Stimulated activated CD4-positive, alpha-beta T cell treated with anti-CD3 and anti-CD28 coated beads, Interleukin-12 subunit alpha, Interleukin-12 subunit beta, amount 100 ng/mL, for 48 hours (primary cell): ENCODE results near the gene CABP2.
A peak's percentile ranks its signal among the peaks of the same experiment; 100 is the strongest.

Experiments used
- DNase-seq, 3 donors: peaks; one replicate each; pipeline ENCODE4 v3.0.0-alpha.2; 2020; ENCODE audit warnings: low read depth in 2 of 3, low spot score in 1 of 3

The CABP2 gene

DNA sequence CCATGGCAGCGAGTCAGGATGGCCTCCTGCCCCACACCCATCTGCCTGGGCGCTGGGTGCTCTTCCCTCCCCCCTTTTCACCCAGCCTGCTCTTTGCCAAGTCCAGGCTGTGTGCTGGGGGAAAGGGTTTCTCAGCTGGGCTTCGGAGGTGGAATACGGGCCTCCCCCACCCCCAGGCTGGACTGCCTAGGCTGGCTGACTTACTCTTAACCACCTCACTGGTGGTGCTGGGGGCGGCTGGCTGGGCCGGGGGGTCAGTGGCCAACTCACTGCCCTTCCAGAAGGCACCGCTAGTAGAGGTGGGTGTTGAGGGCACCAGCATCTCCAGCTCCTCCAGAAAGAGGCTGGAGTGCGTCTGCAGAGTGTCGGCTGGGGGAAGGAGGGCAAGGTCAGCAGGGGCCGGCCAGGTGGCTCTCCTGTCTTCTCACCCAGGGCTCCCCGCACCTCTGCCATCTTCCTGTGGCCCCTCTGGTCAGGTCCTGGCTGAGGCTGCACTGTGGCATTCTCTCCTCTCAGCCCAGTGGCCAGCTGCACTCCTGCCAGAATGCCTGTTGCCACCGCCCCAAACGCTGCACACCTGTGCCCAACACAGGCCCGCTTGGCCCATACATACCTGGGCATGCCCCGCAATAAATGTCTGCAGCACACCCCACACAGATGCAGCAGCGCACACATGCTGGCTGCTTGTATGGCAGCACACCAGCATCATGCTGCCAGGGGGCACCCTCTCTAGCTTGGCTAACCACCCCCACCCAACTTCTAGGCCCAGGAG lies 27.8 kb downstream of the CABP2 start:
- DNase-seq = no peak

DNA sequence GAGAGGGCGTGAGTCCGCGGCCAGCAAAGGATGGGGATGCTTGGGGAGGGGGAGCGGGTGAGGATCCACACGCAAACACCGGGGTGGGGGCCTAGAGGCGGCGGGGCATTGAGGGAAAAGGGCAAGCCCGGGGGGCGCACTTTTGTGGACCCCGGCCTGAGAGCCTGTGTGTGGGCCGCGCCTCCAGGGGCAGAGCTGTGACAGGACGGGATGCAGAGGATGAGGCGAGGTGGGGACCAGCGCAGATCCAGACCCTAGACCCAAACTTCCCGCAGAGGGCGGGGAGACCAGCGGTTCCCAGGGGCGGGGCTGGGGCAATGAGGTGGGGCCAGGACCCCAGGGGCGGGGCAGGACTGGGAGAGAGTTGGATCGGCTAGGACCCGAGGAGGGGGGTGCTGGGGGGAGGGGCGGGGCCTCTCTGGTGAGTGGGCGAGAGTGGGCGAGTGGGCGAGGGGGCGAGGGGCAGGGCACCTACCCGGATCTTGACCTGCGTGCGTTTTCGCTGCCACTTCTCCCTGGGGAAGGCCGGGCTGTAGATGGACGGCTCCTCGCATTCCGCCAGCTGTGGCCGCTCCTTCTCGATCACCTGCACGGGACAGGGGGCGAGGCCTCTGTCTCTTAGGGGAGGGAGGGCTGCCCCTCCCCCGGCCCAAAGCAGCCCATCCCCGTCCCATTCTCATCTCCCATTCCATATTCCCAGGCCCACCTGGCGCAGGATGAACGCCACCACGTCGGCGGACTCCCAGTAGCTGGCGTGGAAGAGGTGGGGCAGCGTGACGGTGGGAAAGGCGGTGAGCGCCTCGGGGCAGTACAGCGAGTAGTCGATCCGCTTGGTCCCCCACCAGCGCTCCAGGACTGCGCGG lies 28.6 kb downstream of the CABP2 start:
- no peak for DNase-seq

GRCh38 chr11:67493548-67494370 lies 29.5 kb downstream of the CABP2 start:
- DNase-seq = no peak

GRCh38 chr11:67492801-67493547 lies 30.3 kb downstream of the CABP2 start:
- no peak for DNase-seq

DNA sequence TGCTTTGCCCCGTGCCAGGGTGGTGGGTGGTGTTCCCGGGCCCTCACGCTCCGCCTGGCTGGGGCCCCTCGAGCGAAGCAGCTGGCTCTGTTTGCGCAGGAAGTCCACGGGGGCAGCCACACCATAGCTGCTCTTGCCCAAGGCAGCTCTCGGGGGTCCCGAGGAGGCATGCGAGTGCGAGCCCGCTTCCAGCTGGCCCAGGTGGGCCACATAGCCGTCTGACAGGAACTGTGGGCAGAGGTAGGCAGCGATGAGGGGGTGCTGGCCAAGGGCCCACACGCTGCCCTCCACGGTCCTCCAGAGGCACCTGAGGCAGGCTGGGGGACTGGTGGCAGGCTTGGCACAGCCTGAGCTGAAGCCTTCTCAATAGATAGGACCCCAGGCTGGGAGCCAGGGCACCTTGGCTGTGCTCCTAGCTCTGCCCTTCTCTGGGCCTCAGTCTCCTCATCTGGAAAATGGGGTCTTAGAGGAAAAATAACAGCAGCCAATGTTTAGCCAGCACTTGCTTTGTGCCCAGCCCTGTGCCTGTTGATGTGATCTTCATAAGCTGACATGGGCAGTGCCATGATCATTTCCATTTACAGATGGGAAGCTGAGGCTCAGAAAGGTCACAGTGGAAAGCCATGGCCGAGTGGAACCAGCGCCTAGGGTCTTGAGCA lies 31.0 kb downstream of the CABP2 start:
- no peak for DNase-seq

- DNase-seq = no peak
Measured at GRCh38 chr11:67491276-67492068, 31.8 kb downstream of the CABP2 start.

DNA sequence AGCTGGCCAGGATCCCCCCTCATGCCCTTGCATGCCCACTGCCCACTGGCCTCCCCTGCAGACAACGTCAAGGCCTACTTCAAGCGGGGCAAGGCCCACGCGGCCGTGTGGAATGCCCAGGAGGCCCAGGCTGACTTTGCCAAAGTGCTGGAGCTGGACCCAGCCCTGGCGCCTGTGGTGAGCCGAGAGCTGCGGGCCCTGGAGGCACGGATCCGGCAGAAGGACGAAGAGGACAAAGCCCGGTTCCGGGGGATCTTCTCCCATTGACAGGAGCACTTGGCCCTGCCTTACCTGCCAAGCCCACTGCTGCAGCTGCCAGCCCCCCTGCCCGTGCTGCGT lies 32.5 kb downstream of the CABP2 start:
- no peak for DNase-seq

GRCh38 chr11:67489885-67490726 lies 33.1 kb downstream of the CABP2 start:
- DNase-seq = no peak

DNA sequence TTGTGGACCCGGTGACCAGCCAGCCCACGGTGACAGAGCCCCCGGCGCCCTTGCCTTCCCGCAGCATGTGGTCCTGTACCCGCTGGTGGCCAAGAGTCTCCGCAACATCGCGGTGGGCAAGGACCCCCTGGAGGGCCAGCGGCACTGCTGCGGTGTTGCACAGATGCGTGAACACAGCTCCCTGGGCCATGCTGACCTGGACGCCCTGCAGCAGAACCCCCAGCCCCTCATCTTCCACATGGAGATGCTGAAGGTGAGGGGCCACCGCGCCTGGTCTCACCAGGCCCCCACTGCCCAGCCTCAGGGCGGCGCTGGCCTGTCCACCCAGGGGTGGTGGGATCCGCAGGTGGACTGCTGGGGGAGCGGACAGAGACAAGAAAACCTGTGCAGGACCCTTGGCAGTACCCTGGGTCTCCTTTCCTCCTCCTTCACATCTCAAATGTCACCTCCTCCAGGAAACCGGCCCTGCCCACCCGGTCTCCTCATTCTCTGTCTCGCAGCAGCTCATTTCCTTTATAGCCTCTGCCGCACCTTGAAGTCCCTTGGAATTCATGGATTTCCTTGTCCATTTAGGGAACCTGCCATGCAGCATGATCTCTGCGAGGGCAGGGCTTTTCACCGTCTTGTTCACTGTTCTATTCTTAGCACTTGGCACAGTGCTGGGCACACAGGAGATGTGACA lies 33.9 kb downstream of the CABP2 start:
- DNase-seq = no peak

DNA sequence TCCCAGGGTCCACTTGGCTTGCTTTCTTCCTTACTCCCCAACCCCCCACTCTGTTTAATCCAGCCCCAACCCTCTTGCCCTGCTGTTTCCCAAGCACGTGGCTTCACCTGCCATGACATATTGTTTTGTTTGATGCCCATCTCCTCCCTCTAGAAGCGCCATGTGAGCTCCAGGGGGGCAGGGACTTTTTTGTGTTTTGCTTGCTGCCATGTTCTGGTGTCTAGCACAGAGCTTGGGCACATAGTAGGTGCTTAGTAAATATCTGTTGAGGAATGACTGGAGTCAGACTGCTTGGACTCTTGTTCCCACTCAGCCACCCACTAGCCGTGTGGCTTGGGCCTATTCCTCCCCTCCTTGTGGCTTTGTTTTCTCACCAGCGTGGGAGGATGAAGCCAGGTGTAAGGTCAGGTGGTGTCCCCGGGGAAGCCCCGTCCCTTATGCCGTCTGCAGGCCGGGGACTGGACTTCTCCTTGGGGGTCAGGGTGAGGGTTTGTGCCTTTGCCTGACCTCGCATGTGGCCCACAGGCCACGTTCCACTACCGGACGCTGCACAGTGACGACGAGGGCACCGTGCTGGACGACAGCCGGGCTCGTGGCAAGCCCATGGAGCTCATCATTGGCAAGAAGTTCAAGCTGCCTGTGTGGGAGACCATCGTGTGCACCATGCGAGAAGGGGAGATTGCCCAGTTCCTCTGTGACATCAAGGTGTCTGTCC lies 36.6 kb downstream of the CABP2 start:
- DNase-seq = no peak

- peak in 1 of 3 donors; percentile 66 for DNase-seq
Measured at GRCh38 chr11:67485873-67486361, 37.3 kb downstream of the CABP2 start.

- DNase-seq = peak in 1 of 3 donors; percentile 64
Measured at GRCh38 chr11:67484847-67485311, 38.4 kb downstream of the CABP2 start.

- no peak for DNase-seq
Measured at GRCh38 chr11:67483831-67484665, 39.2 kb downstream of the CABP2 start.

- DNase-seq = peak; percentile 96 to 98 (median 97)
Measured at GRCh38 chr11:67482827-67483798, 40.1 kb downstream of the CABP2 start, which contains the start of gene AIP. Gene AIP (plus strand): TSS chr11:67483026. CDS start chr11:67483159, 133 bp downstream.

- DNase-seq = no peak
Measured at GRCh38 chr11:67482275-67482826, 40.9 kb downstream of the CABP2 start.
